GM12864 (cell line): ENCODE data around the gene VDAC1.

Source experiments
- DNase-seq: peaks from one replicate; pipeline ENCODE4 v3.0.0-alpha.2; 2011; ENCODE audit warnings: low read depth
- H3K4me3 ChIP-seq: 2 replicates; pipeline ENCODE4 v1.5.1; 2011; ENCODE audit warnings: mild to moderate bottlenecking, low read depth, low read length, control low read depth
- TF ChIP-seq, protein P1 (sequence below): IDR thresholded peaks from 2 replicates; pipeline ENCODE4 v1.5.1; 2011; ENCODE audit warnings: low read depth, mild to moderate bottlenecking, moderate library complexity, low read length, control low read depth, inconsistent platforms; ENCODE audit errors: missing control alignments

The VDAC1 gene

DNA sequence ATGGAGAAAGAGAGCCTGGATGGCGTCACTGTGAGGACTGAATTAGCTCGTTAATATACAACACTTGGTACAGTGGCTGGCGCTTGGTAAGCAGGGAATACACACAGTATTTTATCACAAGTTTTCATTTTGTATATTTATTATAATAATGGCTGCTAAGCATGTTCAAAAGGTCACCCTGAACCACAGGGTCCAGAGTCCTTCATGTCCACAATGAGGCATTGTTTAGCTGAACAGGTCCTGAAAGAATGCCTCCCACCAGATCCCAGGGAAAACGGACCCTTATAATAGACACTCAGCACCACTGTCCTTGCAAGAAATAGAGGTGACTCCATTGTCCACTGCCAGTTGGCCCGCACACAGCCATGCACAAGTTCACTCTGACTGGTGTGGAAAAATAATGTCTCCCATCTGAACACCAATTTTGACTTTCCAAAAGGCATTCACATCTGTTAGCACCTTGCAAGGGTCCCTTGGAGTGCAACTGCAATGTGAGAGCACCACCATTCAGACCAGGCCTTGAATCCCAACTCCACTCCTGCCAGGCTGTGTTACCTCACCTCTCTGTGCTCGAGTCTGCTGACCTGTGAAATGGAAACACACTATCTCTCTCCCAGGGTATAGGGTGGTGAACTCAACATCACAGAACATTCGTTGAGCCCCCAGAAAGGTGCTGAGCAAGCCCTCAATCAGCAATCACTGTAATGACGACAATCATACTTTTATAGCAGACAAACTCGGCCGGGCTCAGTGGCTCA is 3.9 kb downstream of the VDAC1 start:
- TF ChIP-seq, protein P1, sequence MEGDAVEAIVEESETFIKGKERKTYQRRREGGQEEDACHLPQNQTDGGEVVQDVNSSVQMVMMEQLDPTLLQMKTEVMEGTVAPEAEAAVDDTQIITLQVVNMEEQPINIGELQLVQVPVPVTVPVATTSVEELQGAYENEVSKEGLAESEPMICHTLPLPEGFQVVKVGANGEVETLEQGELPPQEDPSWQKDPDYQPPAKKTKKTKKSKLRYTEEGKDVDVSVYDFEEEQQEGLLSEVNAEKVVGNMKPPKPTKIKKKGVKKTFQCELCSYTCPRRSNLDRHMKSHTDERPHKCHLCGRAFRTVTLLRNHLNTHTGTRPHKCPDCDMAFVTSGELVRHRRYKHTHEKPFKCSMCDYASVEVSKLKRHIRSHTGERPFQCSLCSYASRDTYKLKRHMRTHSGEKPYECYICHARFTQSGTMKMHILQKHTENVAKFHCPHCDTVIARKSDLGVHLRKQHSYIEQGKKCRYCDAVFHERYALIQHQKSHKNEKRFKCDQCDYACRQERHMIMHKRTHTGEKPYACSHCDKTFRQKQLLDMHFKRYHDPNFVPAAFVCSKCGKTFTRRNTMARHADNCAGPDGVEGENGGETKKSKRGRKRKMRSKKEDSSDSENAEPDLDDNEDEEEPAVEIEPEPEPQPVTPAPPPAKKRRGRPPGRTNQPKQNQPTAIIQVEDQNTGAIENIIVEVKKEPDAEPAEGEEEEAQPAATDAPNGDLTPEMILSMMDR = no peak
- no peak overlapping the region for H3K4me3 ChIP-seq
- DNase-seq = no peak

DNA sequence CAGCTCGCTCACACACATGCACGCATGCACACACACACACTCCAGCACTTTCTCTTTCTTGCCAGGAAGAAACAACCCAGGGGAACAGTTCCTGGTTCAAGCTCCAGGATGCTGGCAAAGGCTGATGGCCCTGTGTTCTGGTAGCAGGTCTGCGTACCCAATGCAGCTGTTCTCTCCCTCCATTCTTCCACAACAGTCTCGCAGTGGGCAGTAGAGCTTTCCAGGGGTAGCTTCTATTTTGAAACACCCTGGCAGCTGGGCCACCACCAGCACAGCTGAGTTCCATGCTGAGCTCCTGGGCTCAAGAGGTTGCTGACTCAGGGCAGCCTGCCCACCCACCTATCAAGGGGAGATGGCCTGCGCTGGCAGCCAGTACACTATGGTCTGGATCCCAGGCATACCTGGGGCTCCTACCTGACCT is 4.7 kb downstream of the VDAC1 start:
- TF ChIP-seq, protein P1 = no peak
- no peak overlapping the region for H3K4me3 ChIP-seq
- no peak for DNase-seq

DNA sequence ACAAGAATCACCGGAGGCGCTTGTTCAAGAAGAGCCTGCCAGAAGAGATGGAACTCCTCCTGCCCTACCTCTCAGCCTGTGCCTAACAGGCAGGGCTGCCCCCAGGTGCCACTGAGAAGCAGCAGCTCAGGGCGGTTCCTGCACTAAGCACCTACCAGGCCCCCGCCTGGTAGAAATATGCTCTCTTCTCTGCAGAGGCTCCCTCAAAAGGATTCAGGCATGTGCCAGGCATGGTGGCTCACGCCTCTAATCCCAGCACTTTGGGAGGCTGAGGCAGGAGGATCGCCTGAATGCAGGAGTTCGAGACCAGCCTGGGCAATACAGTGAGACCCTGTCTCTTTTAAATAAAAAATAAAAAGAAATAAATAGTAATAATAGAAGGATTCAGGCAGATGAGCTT is 6.0 kb downstream of the VDAC1 start:
- H3K4me3 ChIP-seq = no peak overlapping the region
- no peak for DNase-seq
- TF ChIP-seq, protein P1 = no peak

DNA sequence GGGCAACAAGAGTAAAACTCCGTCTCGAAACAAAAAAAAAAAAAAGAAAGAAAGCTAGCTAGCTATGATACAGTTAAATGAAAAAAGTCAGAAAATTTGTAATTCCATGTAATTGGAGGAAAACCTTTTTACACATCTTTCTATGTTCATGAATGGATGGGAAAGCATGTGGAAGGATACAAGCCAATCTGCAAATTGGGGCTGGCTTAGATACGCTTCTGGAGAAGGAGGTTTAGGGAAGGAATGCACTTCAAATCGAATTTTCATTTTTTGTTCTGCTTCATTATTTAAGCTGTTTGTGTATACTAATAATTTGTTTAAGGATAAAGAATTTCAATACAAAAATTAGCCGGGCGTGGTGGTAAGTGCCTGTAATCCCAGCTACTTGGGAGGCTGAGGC is 6.7 kb downstream of the VDAC1 start:
- TF ChIP-seq, protein P1 = no peak
- H3K4me3 ChIP-seq = no peak overlapping the region
- DNase-seq = no peak

DNA sequence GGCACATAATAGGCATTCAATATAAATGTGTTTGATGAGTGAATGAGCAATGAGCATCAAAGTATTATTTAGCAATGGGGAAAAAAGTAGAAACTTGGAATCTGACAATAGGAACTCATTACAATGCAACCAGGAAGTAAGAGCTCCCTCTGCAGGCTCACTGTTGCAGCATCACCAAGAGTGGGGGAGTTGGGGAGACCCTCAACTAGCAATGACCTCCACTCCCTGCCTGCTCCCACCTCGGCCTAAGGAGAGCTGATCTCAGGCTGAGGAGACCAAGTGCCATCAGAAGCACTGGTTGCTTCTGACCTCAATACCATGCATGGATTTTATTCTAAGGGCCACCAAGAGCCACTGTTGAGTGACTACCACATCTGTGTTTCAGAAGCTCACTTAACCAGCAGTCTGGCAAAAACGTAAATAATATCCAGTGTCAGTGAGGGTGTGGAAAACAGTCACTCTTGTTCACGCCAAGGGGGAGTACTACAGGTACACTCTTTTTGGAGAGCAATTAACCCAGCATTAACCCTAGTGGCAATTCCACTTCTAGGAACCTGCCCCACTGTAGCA is 8.0 kb downstream of the VDAC1 start:
- TF ChIP-seq, protein P1 = peak; percentile 78
- H3K4me3 ChIP-seq = no peak overlapping the region
- DNase-seq = no peak

DNA sequence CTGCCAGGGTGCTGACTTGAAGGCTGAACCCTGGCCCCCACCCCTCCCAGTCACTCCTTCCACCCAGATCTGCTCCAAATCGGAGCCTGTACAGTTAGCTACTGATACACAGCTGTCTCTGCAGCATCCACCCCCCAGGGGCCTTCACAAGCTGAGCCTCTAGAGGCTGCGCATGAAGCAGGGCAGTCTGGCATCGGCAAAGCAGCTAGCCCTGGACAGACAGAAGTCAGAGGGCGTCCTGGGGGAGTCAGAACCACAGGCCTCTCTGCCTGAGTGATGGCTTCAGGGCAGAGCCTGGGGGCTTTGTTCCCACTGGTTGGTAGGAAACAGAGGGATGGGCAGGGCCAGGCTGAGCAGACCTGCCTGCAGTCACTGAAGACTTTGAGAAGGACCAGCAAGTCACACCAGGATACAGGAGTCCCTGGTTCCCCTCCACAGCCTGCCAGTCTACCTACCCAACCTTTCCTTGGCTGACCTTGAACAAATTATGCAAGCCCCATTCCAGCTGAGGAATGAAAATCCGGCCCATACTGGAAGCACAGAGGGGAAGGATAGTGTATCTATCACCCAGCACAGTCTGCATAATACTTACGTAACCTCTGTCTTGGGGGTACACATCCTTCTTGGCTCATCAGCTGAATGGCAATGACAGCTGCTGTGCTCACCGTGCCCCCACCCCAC is 8.8 kb downstream of the VDAC1 start:
- H3K4me3 ChIP-seq = no peak overlapping the region
- TF ChIP-seq, protein P1 = no peak
- no peak for DNase-seq
